SKM-1 (cell line): ENCODE data around the gene STING1.
A peak's percentile ranks its signal among the peaks of the same experiment; 100 is the strongest.
"Not testable (repeated sequence)": the region's sequence is repeated elsewhere in the genome, so short reads cannot be mapped to it uniquely, and the experiment has no call there.

Experiments
- DNase-seq: peaks from one replicate; lab custom pipeline; 2025; ENCODE audit not compliant: unreplicated experiment; lab: John Stamatoyannopoulos, UW

The STING1 gene

DNA sequence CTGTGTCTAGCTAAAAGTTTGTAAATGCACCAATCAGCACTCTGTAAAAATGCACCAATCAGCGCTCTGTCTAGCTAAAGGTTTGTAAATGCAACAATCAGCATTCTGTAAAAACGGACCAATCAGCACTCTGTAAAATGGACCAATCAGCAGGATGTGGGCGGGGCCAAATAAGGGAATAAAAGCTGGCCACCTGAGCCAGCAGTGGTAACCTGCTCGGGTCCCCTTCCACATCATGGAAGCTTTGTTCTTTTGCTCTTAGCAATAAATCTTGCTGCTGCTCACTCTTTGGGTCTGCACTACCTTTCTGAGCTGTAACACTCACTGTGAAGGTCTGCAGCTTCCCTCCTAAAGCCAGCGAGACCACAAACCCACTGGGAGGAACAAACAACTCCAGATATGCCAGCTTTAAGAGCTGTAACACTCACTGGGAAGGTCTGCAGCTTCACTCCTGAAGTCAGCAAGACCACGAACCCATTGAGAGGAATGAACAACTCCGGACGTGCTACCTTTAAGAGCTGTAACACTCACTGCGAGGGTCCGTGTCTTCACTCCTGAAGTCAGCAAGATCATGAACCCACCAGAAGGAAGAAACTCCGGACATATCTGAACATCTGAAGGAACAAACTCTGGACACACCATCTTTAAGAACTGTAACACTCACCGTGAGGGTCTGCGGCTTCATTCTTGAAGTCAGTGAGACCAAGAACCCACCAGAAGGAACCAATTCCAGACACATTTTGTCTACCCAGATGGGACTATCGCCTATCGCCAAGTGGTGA is 20.7 kb upstream of the STING1 start:
- not testable (repeated sequence) for DNase-seq

DNA sequence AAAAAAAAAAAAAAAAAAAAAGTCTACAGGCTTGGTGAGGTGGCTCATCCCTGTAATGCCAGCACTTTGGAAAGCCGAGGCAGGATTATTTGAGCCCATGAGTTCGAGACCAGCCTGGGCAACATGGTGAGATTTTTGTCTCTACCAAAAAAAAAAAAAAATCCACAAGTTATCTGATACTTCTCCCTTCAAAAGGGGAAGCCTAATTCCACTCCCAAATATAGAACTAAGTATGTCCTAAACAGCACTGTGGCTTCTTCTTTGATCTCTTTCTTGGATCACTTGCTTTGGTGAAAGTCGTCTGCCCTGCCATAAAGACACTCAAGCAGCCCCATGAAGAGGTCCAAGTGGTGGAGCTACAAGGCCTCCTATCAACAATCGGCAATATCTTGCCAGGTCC is 18.8 kb upstream of the STING1 start:
- DNase-seq, result peak; percentile 13

DNA sequence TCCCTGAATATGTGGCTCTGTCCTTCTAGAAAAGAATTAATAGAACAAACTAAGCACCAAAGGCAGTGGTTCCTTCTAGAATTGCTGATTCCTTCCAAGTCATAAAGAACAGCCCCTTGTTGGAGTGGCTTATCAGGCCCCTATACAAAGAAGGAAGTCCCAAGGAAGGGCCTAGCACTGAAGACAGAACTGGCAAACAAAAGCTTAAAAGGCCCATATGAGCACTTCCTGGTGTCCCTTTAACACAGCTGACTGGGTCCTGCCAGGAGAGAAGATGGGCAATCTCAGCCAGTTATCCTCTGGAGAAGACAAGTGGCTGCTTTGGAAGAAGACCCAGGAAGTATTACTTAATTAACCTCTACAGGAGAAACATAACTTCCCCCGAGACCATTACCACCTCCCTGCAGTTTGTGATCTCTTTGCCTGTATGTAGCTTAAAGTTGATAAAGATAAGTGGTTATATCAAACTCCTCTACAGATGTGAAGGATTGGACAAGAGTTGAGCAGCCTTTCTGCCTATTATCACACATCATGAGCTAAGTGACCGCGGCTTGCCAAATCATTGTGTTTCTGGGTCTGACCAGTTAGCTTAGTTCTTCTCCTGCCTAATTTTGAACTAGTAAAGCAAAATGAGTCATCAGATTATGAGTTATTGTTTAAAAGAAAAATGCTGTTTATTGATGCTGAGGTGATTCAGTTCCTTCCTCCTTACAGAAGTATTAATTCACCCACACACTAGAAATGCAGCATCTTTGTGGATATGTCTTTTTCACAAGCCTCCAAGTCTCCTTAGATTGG is 13.3 kb upstream of the STING1 start:
- peak; percentile 23 for DNase-seq

DNA sequence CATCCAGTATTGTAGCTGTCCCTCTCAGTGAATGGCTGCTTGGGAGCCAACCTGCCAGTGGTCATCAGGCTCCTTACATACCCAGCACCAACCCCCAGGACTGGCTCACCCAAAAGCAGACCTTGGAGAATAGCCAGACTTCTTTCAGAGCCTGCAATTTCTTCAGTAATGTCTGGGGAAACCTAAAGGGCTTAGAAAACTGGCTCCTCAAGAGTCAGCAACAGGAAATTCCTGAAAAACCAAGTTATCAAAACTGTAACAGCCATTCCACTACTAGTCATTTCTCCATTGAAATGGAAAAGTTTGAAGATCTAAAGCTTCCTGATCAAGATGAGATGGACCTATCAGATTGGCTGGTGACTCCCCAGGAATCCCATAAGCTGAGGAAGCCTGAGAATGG is 12.3 kb upstream of the STING1 start:
- no peak for DNase-seq

DNA sequence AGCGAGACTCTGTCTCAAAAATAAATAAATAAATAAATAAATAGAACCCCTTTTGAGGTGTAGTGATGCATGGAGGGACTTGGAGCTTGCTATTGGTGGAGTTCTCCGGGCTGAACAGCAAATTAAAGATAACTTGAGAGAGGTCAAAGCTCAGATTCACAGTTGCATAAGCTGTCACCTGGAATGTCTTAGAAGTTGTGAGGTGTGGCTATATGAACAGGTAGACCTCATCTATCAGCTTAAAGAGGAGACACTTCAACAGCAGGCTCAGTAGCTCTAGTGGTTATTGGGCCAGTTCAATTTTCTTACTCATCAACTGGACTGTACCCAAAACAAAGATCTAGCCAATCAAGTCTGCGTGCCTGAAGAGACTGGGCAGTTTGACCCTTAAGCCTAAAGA is 11.7 kb upstream of the STING1 start:
- DNase-seq, result no peak

DNA sequence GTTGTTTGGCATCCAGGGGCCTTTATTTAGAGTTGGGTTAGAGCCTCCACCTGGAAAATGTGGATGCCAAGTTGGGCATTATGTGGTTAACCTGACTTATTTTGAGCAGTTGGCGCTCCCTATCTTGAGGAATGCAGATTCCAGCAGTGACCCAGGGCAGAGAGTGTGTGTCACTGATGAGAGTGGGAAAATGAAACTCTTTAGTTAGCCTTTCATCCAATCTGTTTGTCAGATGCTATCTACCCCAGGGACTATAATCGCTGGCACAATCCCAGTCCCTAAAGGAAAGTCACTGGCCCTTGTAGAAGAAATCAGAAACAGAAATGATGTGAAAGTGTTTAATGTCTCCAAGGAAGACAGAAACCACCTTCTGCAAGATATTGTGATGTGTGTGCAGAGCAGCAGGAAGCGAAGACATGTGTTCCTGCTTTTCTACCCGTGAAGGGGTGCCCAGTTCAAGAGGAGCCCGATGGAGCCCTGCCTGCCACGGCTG is 10.2 kb upstream of the STING1 start:
- DNase-seq, result no peak

DNA sequence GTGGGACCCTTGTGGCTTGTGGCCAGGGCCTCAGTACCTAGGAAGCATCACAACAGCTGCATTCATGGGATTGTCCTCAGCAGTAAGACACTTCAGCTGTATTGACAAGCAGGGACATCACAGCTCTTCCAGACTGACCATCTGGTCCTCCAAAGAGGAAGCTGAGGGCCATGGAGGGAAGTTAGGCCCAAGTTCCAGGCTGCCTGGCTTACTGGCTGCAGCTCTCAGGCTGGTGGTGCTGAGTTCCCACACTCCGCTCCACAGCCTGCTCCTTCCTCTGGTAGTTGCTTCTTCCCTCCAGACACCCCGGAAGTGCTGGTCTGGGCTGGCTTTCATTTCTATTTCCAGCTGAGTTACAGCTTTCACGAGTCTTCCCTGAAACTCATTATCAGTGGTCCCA is 5.7 kb upstream of the STING1 start:
- DNase-seq, result peak; percentile 61

DNA sequence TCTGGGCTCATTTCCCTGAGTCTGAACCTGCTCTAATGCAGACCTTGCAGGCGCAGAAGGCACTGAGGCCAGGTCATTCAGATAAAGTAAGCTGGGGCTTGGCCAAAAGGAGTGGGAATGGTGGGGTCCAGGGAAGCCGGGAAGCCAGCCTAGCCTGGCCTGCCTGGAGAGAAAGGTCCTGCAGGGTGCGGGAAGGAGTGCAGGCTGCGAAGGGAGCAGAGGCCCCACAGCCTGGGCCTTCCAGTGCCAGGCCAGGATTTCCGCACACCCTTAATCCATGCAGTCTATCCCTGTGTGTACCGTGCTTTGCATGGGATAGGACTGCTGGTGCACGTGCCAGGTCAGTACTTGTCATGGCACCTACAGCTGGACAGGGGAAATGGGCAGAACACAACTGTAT is 3.6 kb upstream of the STING1 start:
- no peak for DNase-seq

DNA sequence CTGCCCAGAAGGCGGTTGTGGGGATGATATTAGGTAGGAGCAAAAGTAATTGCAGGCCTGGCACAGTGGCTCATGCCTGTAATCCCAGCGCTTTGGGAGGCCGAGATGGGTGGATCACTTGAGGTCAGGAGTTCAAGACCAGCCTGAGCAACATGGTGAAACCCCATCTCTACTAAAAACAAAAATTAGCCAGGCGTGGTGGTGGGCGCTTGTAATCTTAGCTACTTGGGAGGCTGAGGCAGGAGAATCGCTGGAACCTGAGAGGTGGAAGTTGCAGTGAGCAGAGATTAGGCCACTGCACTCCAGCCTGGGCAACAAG is 291 bp upstream of the STING1 start:
- DNase-seq, result not testable (repeated sequence)

DNA sequence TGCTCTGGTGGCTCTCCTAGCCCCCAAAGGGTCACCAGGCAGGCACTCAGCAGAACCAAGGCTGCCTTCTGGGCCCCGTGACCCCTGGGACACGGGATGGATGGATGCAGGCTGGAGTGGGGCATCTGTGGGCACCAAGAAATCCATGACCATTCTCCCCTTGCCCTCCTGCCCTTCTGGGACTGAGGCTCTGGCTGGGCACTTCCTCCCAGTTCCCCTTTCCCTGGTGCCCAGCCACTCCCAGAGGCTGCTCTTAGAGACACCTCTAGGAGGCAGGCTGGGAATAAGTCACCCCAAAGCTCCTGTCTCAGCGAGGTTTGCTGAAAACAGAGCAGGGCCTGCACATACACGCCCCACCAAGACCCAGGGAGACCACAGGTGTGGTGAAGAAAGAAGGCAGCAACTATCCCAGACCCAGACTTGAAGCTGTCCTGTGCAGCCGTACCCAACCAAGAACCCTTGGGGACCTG is 943 bp downstream of the STING1 start:
- no peak for DNase-seq

DNA sequence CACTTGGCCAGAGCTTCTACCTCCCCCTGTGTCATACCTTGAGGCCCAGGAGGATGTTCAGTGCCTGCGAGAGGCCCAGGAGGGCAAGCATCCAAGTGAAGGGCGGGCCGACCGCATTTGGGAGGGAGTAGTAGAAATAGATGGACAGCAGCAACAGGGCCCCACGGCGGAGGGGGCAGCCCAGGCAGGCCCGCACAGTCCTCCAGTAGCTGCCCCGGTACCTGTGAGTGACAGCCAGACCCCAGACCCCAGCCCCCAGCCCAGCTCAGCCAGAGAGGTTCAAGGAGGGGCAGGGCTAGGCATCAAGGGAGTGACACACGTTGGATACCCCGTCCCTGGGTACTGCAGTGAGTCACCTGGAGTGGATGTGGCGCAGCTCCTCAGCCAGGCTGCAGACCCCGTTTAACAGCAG is 1.4 kb downstream of the STING1 start:
- DNase-seq, result no peak

DNA sequence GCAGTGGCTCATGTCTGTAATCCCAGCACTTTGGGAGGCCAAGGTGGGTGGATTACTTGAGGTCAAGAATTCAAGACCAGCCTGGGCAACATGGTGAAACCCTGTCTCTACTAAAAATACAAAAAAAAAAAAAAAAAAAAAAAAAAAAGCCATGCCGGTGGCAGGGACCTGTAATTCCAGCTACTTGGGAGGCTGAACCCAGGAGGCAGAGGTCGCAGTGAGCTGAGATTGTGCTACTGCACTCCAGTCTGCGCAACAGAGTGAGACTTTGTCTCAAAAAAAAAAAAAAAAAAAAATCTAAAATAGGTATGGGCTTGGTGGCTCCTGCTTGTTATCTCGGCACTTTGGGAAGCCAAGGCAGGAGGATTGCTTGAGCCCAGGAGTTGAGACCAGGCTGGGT is 2.8 kb downstream of the STING1 start:
- not testable (repeated sequence) for DNase-seq

DNA sequence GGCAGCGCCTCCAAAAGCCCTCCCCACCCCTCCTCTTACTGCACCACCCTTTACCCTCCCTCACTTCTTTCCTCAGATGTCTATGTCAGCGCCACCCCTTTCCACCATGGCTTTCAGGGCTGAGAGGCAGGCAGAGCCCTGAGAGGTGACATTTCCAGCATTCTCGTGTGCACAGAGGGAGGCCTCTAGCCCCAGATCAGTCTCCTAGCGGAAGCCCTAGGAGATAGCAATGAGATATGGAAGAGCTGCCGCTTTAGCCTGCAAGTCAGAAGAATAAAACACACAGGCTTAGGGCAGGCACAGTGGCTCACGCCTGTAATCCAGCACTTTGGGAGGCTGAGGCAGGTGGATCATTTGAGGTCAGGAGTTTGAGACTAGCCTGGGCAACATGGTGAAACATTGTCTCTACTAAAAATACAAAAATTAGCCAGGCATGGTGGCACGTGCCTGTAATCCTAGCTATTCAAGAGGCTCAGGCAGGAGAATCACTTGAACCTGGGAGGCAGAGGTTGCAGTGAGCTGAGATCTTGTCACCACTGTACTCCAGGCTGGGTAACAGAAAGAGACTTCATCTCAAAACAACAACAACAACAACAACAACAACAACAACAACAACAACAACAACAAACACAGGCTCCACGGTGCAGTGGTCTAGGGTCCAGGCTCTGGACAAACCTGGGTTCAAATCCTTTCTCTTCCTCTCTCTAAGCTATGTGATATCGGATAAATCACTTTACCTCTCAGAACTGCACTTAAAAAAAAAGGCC is 3.7 kb downstream of the STING1 start:
- not testable (repeated sequence) for DNase-seq

DNA sequence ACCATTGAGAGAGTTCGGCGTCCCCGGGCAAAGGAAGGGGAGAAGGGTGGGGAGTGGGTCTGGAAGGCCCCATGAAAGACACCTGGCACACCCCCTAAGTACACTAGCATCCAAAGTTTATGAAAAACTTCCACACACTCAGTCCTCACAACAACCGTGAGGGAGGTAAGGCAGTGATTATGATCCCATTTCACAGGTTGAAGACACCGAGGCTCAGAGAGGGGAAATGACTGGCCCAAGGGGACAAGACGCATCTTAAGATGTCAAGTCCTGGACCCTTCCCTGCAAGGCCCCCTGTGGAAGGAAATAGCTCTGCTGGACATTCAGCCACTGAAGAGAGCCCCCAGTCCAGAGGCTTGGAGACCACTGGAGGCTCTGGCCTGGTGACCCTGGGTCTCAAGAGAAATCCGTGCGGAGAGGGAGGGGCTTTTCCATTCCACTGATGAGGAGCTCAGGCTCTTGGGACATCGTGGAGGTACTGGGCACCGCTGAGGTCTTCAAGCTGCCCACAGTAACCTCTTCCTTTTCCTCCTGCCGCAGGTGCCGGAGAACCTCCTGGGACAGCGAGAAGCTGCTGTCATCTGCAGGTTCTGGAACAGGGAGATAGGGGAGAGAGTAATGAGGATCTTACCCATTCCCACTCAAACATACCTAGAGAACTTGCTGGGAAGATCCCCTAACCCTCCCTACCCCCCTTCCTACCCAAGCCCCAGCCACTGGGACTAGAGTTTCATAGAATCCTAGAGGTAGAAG is 6.5 kb downstream of the STING1 start:
- DNase-seq, result no peak

DNA sequence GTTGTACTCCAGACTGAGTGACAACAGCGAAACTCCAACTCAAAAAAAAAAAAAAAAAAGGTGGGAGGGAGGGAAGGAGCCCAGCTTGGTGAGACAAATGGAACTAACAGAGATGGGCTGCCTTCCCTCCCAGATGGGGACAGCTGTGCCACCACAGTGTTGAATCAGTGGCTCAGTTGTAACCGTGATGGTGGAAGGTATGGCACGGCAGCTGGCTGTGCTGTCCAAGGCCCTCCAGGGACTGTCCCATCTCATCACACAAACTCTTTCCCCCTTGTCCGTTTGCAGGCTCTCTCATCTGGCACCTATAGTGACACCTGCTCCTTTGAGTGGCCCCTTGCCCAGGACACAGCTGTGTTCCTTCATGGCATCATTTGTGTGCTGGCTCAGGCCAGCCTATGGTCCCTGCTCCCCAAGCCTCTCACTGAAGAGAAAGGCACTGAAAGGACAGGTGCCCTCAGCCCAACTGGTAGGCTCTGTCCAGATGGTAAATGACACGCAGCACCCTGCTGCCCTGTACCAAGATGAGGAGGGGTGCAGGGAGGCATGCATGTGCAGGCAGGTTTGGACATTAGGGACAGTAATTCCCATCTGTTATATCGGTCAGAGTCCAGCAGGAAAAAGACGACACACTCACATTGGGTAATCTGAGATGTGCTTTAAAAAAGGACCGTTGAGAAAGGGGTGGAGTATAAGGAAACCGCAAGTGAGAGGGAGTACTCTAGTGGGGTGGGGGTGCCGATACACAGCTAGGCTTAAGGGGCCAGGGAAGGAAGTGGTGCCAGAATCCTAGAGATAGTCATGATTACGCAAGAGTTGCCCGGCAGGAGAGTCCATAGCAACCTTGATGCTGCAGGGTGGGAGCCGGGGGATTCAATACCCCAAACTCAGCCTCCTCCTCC is 7.4 kb downstream of the STING1 start:
- peak; percentile 95 for DNase-seq

DNA sequence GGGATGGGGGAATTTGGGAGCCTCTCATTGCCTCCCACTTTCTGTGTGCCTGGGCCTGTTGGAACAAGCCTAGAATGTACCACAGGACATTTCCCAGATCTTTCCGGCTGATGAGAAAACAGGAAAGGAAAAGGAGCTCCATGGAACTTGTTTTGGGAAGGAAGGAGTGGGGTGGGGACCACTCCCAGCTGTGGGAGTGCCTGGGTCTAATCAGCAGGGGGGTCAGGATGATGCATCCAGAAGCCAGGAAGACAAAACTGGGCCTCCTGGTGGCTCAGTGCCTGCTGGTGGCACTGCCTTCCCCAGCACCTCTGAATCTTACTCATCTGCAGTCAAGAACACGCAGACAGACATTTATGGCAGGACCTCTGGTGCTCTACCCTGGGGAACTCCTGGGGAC is 9.0 kb downstream of the STING1 start:
- DNase-seq, result no peak

DNA sequence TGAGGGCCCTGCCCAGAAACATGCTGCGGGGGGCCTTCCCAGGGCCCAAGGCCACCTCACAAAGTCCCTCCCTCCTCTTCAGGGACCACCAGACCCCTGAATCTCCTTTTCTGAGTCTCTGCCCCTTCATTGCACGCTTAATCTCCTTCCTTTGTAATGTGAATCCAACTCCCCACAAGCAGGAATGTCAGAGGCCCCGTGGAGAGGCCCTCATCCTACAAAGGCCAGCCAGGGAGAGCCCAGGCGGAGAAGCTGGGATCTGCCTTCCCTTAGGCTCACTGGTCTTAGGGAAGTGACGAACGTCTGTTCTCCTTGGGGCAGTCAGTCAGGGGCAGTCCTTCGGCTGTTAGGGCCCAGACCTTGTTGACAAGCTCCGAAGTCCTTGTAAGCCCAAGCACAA is 9.5 kb downstream of the STING1 start:
- DNase-seq, result no peak

DNA sequence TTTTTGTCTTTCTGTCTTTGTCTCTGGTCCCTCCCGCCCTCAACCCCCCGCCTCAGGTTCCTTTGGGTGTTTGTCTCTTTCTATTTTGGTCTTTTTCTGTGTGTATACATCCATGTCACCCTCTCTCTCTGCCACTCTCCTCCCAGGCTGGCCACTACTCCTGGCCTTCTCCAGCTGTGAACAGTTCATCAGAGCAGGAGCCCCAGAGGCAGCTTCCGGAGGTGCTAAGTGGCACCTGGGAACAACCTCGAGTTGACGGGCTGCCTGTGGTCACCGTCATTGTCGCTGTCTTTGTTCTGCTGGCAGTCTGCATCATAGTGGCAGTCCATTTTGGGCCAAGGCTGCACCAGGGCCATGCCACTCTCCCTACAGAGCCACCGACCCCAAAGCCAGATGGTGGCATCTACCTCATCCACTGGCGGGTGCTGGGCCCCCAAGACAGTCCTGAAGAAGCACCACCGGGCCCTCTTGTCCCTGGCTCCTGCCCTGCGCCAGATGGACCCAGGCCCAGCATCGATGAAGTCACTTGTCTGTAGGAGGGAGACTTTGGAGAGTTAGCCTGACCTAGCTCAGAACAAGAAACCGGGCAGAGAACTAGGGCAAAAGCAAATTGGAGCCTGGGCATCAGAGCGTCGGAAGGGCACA is 10.1 kb downstream of the STING1 start:
- no peak for DNase-seq

DNA sequence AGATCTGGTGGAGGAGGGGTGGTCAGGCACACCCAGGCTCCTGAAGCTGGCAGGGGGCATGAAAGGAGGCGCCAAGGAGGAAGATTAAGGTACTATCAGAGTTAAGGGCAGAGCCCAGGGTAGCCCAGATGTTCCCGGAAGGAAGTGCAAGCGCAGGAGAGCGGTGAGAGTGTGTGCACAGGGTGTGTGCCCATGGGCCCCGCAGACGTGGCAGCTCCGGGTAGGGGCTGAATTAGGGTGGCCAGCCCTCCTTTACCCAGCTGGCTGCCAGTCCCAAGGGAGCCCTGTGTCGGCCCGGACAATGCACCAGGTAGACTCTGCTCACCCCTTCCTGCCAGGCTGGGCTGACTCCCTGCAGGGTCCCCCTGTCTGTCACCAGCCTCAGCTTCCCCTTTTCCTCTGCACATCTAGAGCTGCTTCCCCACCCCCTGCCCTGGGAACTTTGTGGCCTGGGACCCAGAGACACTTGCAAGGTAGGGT is 11.7 kb downstream of the STING1 start, which contains the start of gene SMIM33:
Gene SMIM33, plus strand, starts transcription at position 184 of the 480 bp plus-strand sequence. Its CDS starts 118 bp downstream, at position 302.
- DNase-seq, result peak; percentile 60
